Smooth muscle cell (in vitro differentiated cells): ENCODE measurements around the gene NCEH1. TPM values are rescaled to one million over a fixed set of nuclear protein-coding genes. Genes with fewer than 3 reads are reported as not detected.

Experiments used
- DNase-seq: peaks from one replicate; lab custom pipeline; 2025; ENCODE audit not compliant: unreplicated experiment; lab: John Stamatoyannopoulos, UW
- H2AFZ ChIP-seq: fragments of 200-600 bp; sonication (generic); 2 replicates; pipeline ENCODE4 v1.6.0; 2016; ENCODE audit warnings: antibody characterized with exemption, low read depth, mild to moderate bottlenecking
- H3F3A ChIP-seq: fragments of 200-600 bp; sonication (generic); 2 replicates; pipeline ENCODE4 v1.6.0; 2017; ENCODE audit warnings: antibody characterized with exemption, low read depth
- H3K27ac ChIP-seq: fragments of 200-600 bp; sonication (generic); 2 replicates; pipeline ENCODE4 v1.5.1; 2016; ENCODE audit warnings: low read depth, mild to moderate bottlenecking
- H3K27me3 ChIP-seq: fragments of 200-600 bp; sonication (generic); 2 replicates; pipeline ENCODE4 v1.6.1; 2016; ENCODE audit warnings: low read depth, mild to moderate bottlenecking
- H3K36me3 ChIP-seq: fragments of 200-600 bp; sonication (generic); 2 replicates; pipeline ENCODE4 v1.5.1; 2016; ENCODE audit warnings: low read depth
- H3K4me1 ChIP-seq: fragments of 200-600 bp; sonication (generic); 2 replicates; pipeline ENCODE4 v1.5.1; 2016; ENCODE audit warnings: low read depth
- H3K4me2 ChIP-seq: fragments of 200-600 bp; sonication (generic); 2 replicates; pipeline ENCODE4 v1.6.0; 2016; ENCODE audit warnings: mild to moderate bottlenecking
- H3K4me3 ChIP-seq: fragments of 200-600 bp; sonication (generic); 2 replicates; pipeline ENCODE4 v1.5.1; 2016; ENCODE audit warnings: mild to moderate bottlenecking
- H3K79me2 ChIP-seq: fragments of 200-600 bp; sonication (generic); 2 replicates; pipeline ENCODE4 v1.6.0; 2016; ENCODE audit warnings: low read depth, mild to moderate bottlenecking
- H3K9ac ChIP-seq: fragments of 200-600 bp; sonication (generic); 2 replicates; pipeline ENCODE4 v1.6.0; 2016; ENCODE audit warnings: low read depth
- H3K9me3 ChIP-seq: fragments of 200-600 bp; sonication (generic); replicated peaks from 2 replicates; pipeline ENCODE4 v1.5.1; 2016; ENCODE audit warnings: low read depth
- H4K20me1 ChIP-seq: fragments of 200-600 bp; sonication (generic); 2 replicates; pipeline ENCODE4 v1.6.0; 2016; ENCODE audit warnings: low read depth
- WGBS: methylation state at CpG from one replicate; pipeline ENCODE4 v1.1.7; 2016; ENCODE audit warnings: low lambda C conversion rate; 5-methylcytosine and 5-hydroxymethylcytosine counted together
- polyA plus RNA-seq: library from polyadenylated mRNA; unstranded; fragments of >200 nt; fragmentation: Nextera tagmentation; extraction: Ambion mirVana; gene quantifications from 2 replicates; pipeline ENCODE4 v1.2.1, GENCODE V29; 2016
- total RNA-seq: library from RNA; depleted of rRNA; stranded (reverse); fragments of >200 nt; gene quantifications from 2 replicates; pipeline ENCODE4 v1.2.3, GENCODE V29; 2014
- TF ChIP-seq, protein P1 (sequence below): fragments of 200-600 bp; sonication (generic); IDR thresholded peaks from 2 replicates; pipeline ENCODE4 v1.5.1; 2017; ENCODE audit warnings: borderline replicate concordance, mild to moderate bottlenecking, antibody characterized with exemption; ENCODE audit not compliant: insufficient read depth, poor library complexity, severe bottlenecking

Gene NCEH1
- total and polyA plus RNA-seq, 2 experiments from 2014 or later = 1.9 to 5.3 TPM

DNA sequence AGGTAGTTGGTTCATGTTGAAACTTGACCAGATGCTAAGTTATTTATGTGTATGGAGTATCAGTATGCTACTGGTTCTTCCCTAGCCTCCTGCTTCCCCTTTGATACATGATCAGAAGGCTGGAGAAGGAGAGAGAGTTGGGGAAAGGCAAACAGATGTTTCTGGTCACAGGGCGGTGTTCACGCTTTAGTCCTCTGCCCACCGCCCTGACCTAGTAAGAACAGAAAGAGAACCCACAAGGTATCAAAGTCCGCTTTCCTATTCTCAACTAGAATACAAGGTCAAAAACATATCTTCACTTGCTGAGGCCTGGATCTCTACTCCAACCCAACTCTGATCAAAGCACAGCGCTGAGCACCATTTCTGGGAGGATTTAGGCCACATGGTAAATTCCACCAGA, 55.5 kb downstream of the NCEH1 start:
- Histone ChIP-seq H3K9me3 (no peaks in the 10 kb centered on the region), H4K20me1 (no peaks in the 10 kb centered on the region), H3K27ac (no peak overlapping the region), H3F3A (no peaks in the 10 kb centered on the region), H3K27me3 (no peaks in the 10 kb centered on the region), H3K4me1 (no peaks in the 10 kb centered on the region), H3K4me2 (no peak overlapping the region), H3K9ac (no peak overlapping the region), H3K79me2 (no peaks in the 10 kb centered on the region), H3K4me3 (no peak overlapping the region), H3K36me3 (no peaks in the 10 kb centered on the region), H2AFZ (no peak overlapping the region)
- TF ChIP-seq, protein P1, sequence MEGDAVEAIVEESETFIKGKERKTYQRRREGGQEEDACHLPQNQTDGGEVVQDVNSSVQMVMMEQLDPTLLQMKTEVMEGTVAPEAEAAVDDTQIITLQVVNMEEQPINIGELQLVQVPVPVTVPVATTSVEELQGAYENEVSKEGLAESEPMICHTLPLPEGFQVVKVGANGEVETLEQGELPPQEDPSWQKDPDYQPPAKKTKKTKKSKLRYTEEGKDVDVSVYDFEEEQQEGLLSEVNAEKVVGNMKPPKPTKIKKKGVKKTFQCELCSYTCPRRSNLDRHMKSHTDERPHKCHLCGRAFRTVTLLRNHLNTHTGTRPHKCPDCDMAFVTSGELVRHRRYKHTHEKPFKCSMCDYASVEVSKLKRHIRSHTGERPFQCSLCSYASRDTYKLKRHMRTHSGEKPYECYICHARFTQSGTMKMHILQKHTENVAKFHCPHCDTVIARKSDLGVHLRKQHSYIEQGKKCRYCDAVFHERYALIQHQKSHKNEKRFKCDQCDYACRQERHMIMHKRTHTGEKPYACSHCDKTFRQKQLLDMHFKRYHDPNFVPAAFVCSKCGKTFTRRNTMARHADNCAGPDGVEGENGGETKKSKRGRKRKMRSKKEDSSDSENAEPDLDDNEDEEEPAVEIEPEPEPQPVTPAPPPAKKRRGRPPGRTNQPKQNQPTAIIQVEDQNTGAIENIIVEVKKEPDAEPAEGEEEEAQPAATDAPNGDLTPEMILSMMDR = no peak
- DNase-seq = no peak
- 96% methylated on average over 5 of the region's 5 CpGs for WGBS

DNA sequence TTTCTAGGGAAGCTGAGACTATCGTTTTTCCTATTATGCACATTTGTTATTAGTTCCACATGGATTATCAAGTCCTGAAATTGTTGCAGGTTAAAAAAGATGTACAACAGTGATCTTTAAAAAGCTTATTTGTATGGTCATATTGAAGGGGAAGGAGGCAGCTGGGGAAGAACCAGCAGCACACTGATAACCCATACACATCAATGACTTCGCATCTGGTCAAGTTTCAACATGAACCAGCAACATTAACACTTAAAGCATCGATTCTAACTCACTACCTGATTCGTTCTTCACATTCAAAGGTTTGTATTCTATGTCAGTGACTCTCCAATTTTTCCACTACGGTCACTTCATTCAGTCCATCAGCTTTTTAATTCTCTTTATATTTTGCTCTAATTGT, 56.4 kb downstream of the NCEH1 start:
- H3K36me3 ChIP-seq = no peaks in the 10 kb centered on the region
- no peak overlapping the region for H3K9ac ChIP-seq
- no peak overlapping the region for H2AFZ ChIP-seq
- H3K27ac ChIP-seq = no peak overlapping the region
- H3K79me2 ChIP-seq = no peaks in the 10 kb centered on the region
- no peaks in the 10 kb centered on the region for H3K9me3 ChIP-seq
- no peaks in the 10 kb centered on the region for H3K4me1 ChIP-seq
- no peaks in the 10 kb centered on the region for H4K20me1 ChIP-seq
- no peak for DNase-seq
- H3K4me3 ChIP-seq = no peak overlapping the region
- H3K27me3 ChIP-seq = no peaks in the 10 kb centered on the region
- TF ChIP-seq, protein P1 = no peak
- 93% methylated on average over 5 of the region's 5 CpGs for WGBS
- H3K4me2 ChIP-seq = no peak overlapping the region
- no peaks in the 10 kb centered on the region for H3F3A ChIP-seq

DNA sequence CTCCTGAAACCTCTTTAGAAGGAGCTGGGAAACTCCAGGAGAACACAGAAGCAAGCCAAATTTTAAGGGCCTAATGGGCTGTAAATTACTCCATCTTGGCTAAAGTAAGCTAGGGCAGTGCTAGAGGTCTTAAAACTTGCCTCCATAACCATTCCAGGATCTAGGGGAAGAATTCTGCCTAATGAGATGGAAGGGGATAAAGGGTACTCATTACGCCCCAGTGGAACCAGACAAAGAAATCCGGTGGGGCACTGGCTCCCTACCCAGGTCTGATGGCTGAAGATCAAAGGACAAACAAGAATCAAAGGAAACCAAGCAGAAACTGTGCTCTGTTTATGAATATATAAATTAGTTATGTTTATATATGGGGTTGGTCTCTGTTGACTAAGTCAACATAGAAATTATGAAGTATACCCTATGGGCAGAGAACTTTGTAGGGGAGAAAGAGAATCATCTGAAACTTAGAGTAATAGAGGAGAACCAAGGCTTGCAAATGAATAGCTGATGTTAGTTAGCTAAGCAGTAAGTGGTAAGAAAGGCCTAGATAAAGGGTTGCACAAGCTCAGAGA, 57.8 kb downstream of the NCEH1 start:
- DNase-seq = no peak
- Histone ChIP-seq H3K4me1 (no peaks in the 10 kb centered on the region), H3K4me3 (no peak overlapping the region), H3K27me3 (no peaks in the 10 kb centered on the region), H3F3A (no peaks in the 10 kb centered on the region), H3K27ac (no peak overlapping the region), H4K20me1 (no peaks in the 10 kb centered on the region), H3K9me3 (no peaks in the 10 kb centered on the region), H3K4me2 (no peak overlapping the region), H3K9ac (no peak overlapping the region), H2AFZ (no peak overlapping the region), H3K79me2 (no peaks in the 10 kb centered on the region), H3K36me3 (no peaks in the 10 kb centered on the region)
- TF ChIP-seq, protein P1 = no peak
- 97% methylated on average over 2 of the region's 2 CpGs for WGBS

DNA sequence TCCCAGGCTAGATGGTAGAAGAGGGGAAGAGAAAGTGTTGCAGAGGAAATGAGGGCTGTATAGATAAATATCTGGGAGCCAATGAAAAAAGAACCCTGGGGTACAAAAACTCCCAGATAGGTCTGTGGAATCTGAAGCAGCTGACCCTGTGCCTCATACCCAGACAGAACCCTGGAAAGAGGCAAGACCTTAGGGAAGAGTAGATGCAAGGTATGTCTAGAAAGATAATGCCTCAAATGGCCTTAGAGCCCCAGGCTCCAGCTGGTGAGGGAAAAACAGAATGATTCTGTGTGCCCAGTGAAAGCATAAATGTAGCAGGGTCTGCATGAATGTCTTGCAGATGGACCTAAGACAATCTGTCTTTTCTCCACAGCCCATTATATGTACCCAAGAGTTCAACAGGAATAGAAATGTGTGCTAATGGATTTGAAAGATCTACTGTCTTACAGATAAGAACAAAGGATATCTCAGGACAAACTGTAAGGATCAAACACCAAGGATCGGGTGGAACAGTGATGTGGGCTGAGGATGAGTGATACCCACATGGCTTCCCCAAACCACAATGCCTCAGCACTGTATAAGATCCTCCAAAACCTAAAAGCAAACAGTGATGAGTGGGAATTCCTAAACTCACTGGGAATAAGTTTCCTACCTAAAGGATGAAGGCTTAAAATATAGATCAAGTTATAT, 58.8 kb downstream of the NCEH1 start:
- TF ChIP-seq, protein P1 = no peak
- no peak for DNase-seq
- H3K27ac ChIP-seq = no peak overlapping the region
- H3K9ac ChIP-seq = no peak overlapping the region
- no peaks in the 10 kb centered on the region for H3K79me2 ChIP-seq
- H3K4me1 ChIP-seq = no peaks in the 10 kb centered on the region
- H3K36me3 ChIP-seq = no peaks in the 10 kb centered on the region
- H3K9me3 ChIP-seq = no peaks in the 10 kb centered on the region
- H4K20me1 ChIP-seq = no peaks in the 10 kb centered on the region
- H3K4me3 ChIP-seq = no peak overlapping the region
- no peaks in the 10 kb centered on the region for H3K27me3 ChIP-seq
- H2AFZ ChIP-seq = no peak overlapping the region
- H3F3A ChIP-seq = no peaks in the 10 kb centered on the region
- H3K4me2 ChIP-seq = no peak overlapping the region
- 0% methylated on average over 1 of the region's 1 CpG for WGBS
